GM21447 (cell line): Measurements from ENCODE around the gene DHRS9.
"Not testable (repeated sequence)": the region's sequence is repeated elsewhere in the genome, so short reads cannot be mapped to it uniquely, and the experiment has no call there.

Experiments used
- ATAC-seq: cut with Tn5 transposase; IDR thresholded peaks from one replicate; pipeline ENCODE4 v1.9.1; 2021; ENCODE audit not compliant: unreplicated experiment

Gene DHRS9

GRCh38 chr2:169131587-169132512 is 62.5 kb downstream of the DHRS9 start:
- peak; percentile 69 for ATAC-seq

- not testable (repeated sequence) for ATAC-seq
Measured at GRCh38 chr2:169134272-169134671, 64.9 kb downstream of the DHRS9 start.

GRCh38 chr2:169136428-169136827 is 67.1 kb downstream of the DHRS9 start:
- ATAC-seq = not testable (repeated sequence)

GRCh38 chr2:169136885-169137534 is 67.6 kb downstream of the DHRS9 start:
- no peak for ATAC-seq

- no peak for ATAC-seq
Measured at GRCh38 chr2:169137924-169138323, 68.6 kb downstream of the DHRS9 start.

GRCh38 chr2:169139145-169139544 is 69.8 kb downstream of the DHRS9 start:
- ATAC-seq = no peak

GRCh38 chr2:169139993-169140767 is 70.8 kb downstream of the DHRS9 start:
- no peak for ATAC-seq

GRCh38 chr2:169141713-169142352 is 72.5 kb downstream of the DHRS9 start:
- ATAC-seq = no peak

- no peak for ATAC-seq
Measured at GRCh38 chr2:169143998-169144397, 74.6 kb downstream of the DHRS9 start.
